ENCODE results near the gene NBAS. TPM values are rescaled to one million over a fixed set of nuclear protein-coding genes. Genes with fewer than 3 reads are reported as not detected.
A peak's percentile ranks its signal among the peaks of the same experiment; 100 is the strongest.
"Not testable (repeated sequence)": the region's sequence is repeated elsewhere in the genome, so short reads cannot be mapped to it uniquely, and the experiment has no call there.

NBAS gene
- total RNA-seq, 1 donor from 2014 or later = 108 TPM

- peak; percentile 44 for DNase-seq
Measured at GRCh38 chr2:15557887-15558311, 3.2 kb downstream of the NBAS start.

- no peak for DNase-seq
Measured at GRCh38 chr2:15556311-15556930, 4.7 kb downstream of the NBAS start.

GRCh38 chr2:15555760-15556193 is 5.4 kb downstream of the NBAS start:
- no peak for DNase-seq

GRCh38 chr2:15554525-15555218 is 6.5 kb downstream of the NBAS start:
- no peak for DNase-seq

GRCh38 chr2:15553951-15554350 is 7.2 kb downstream of the NBAS start:
- no peak for DNase-seq

- no peak for DNase-seq
Measured at GRCh38 chr2:15553519-15553918, 7.6 kb downstream of the NBAS start.

GRCh38 chr2:15548974-15549373 is 12.2 kb downstream of the NBAS start:
- no peak for DNase-seq

- DNase-seq = no peak
Measured at GRCh38 chr2:15547115-15547876, 13.8 kb downstream of the NBAS start.

GRCh38 chr2:15546297-15547098 is 14.6 kb downstream of the NBAS start:
- no peak for DNase-seq

GRCh38 chr2:15544227-15544626 is 16.9 kb downstream of the NBAS start:
- no peak for DNase-seq

GRCh38 chr2:15543541-15543940 is 17.6 kb downstream of the NBAS start:
- no peak for DNase-seq

- DNase-seq = no peak
Measured at GRCh38 chr2:15543053-15543452, 18.1 kb downstream of the NBAS start.

- DNase-seq = not testable (repeated sequence)
Measured at GRCh38 chr2:15542269-15542668, 18.9 kb downstream of the NBAS start.

GRCh38 chr2:15540523-15540922 is 20.6 kb downstream of the NBAS start:
- DNase-seq = not testable (repeated sequence)

GRCh38 chr2:15539999-15540398 is 21.1 kb downstream of the NBAS start:
- no peak for DNase-seq

GRCh38 chr2:15538792-15539191 is 22.3 kb downstream of the NBAS start:
- no peak for DNase-seq

GRCh38 chr2:15533860-15534480 is 27.2 kb downstream of the NBAS start:
- DNase-seq = no peak

- DNase-seq = no peak
Measured at GRCh38 chr2:15532996-15533395, 28.1 kb downstream of the NBAS start.

- no peak for DNase-seq
Measured at GRCh38 chr2:15531095-15531854, 29.9 kb downstream of the NBAS start.

- DNase-seq = no peak
Measured at GRCh38 chr2:15527074-15527739, 33.9 kb downstream of the NBAS start.

- DNase-seq = peak; percentile 44
Measured at GRCh38 chr2:15521641-15522181, 39.4 kb downstream of the NBAS start.

Measured in dermis blood vessel endothelial cell (primary cell).